ENCODE results near the gene MTNR1A.
"Not testable (repeated sequence)": the region's sequence is repeated elsewhere in the genome, so short reads cannot be mapped to it uniquely, and the experiment has no call there.

Gene MTNR1A

GRCh38 chr4:186560647-186561046 is 5.3 kb upstream of the MTNR1A start:
- no peak for DNase-seq

DNA sequence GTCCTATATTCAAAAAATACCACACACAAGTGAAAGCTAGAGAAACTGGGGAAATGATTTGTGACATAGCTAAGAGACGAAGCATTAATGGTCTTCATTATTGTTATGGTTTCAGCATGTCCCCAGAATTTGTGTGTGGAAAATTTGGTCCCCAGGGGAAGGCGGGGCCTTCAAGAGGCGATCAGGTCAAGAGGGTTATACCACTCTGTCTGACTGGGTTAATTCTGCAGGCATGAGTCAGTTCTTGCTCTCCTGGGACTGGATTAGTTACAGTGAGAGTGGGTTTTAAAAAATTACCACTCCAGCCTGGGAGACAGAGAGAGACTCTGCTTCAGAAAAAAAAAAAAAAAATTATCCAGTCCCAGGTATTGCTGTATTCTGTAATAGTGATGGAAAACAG is 2.1 kb upstream of the MTNR1A start:
- DNase-seq = no peak

DNA sequence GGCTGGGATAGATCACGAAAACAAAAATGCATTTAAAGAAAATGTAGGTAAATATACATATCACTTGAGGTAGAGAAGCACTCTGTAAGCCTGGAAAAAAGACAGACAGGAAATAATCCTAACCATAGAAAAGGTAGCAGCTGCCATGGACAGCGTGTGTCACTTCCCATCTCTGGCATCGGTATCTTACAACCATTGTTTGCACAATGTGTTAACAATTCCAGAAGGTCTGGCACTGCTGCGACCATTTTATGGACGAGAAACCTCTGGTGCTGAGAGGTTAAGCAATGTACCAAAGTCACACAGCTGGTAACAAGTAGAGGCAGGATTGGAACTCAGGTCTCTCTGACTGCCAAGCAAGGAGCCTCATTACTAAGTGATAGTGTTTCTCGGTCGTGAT is 1.7 kb upstream of the MTNR1A start:
- no peak for DNase-seq

GRCh38 chr4:186554539-186554913 is 841 bp downstream of the MTNR1A start:
- DNase-seq = no peak

DNA sequence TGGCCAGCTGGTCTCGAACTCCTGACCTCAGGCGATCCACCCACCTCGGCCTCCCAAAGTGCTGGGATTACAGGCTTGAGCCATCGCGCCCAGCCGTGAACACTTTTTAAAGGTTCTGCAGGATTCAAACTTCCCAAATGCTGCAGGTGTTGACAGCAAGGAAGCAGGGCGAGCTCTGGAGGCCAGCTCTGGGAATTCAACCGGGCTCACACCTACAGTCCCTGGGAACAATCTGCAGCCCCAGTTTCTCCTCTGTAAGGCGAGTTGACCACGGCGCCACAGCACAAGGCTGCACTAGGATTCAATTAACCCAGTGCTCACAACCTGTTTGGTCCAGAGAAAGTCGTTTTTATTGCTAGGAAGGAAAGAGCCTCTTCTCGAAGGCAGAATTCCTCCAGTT is 1.6 kb downstream of the MTNR1A start:
- DNase-seq = no peak

DNA sequence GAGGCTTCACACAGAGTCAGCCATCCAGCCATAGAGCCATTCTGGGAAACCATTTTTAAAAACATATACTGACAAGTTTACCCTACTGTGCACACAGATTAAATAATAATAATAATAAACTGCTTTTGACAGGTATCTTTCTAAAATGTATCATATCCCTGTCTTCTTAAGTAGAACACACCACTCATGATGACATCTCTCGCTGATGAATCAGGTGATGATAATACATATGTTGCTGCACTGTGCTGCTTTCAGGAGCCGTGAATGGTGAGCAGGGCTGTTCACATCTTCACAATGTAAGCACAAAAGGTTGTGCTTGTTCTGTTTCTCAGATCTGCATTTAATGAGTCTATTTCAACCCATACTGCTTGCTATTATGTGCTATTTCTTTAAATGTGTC is 3.5 kb downstream of the MTNR1A start:
- no peak for DNase-seq

DNA sequence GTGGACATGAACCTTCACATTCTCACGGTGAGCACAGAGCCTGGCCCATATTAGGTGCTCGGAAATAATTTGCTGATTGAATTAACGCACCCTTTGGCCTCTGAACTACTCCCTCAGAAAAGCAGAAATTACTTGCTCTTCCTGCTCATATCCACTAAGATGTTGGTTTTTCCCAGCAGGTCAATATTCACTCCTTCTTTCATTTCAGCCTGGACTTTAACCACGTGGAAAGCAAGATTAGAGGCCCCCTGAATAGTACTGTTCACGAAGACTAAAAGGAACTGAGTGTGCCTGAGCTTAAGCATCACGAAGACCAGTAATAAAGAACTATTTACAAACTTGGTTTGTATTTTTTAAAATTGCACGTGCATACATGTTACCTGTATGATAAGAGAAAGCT is 9.9 kb downstream of the MTNR1A start:
- DNase-seq = no peak

GRCh38 chr4:186543206-186543605 is 12.2 kb downstream of the MTNR1A start:
- no peak for DNase-seq

GRCh38 chr4:186541801-186542200 is 13.6 kb downstream of the MTNR1A start:
- no peak for DNase-seq

GRCh38 chr4:186537843-186538521 is 17.4 kb downstream of the MTNR1A start:
- DNase-seq = no peak

DNA sequence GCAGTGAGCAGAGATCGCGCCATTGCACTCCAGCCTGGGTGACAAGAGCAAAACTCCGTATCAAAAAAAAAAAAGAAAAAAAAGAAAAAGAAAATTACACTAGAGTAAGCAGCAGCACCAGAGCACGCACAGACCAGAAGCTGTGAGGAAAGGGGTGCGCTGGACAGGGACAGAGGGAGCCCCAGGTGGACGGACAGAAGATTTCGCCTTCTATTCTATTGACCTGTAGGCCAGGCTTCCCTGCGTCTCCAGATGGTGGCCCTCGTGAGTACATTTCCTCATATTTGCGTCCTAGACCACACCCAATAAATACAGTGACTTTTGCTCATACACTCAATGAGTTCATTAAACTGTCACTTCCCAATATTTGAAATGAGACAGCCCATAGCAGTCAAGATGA is 19.1 kb downstream of the MTNR1A start:
- DNase-seq = no peak

DNA sequence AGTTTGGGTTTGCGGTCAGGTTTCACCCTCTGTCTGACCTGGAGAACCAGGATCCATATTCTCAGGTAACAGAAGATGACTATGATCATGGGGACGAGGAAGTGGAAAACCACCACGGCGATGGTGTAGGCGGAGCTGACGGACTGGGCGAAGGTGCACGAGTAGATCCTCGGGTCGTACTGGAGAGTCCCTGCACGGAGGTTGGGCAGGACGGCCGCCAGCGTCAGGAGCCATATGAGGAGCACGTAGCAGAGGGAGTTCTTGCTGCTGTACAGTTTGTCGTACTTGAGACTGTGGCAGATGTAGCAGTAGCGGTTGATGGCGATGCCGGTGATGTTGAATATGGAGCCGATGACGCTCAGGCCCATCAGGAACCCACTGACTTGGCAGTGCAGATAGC is 21.3 kb downstream of the MTNR1A start:
- no peak for DNase-seq

- not testable (repeated sequence) for DNase-seq
Measured at GRCh38 chr4:186523927-186524326, 31.4 kb downstream of the MTNR1A start.

- DNase-seq = no peak
Measured at GRCh38 chr4:186516287-186516686, 39.1 kb downstream of the MTNR1A start.

DNA sequence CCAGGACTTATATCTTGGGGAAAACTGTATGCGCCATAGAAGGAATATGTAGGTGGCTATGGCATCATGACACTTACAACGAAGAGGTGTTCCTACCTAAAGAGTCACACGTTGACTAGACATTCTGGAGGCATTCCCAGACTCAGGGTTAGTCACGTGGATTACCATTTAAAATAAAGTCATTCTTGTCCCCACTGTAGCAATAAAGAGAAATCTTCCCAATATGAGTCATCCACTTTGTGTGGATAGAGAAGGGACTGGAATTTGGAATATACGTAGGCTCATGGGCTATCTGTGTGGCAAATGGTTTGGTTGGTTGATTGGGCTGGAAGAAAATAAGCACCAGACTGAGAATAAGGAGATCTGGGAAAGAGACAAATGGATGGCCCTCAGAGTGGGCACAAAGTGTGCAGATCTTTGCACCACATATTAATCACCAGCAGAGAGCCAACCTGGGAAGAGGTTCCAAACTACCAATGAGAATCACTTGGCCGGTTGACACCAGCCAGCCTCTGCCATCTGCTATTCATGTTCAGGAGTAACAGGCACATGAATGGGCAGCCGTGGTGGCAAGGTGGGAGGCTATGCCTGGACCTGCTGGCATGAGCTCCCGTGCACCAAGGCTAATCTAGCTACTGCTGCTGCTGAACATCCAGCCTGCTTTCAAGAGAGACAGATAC is 41.0 kb downstream of the MTNR1A start:
- DNase-seq = no peak

DNA sequence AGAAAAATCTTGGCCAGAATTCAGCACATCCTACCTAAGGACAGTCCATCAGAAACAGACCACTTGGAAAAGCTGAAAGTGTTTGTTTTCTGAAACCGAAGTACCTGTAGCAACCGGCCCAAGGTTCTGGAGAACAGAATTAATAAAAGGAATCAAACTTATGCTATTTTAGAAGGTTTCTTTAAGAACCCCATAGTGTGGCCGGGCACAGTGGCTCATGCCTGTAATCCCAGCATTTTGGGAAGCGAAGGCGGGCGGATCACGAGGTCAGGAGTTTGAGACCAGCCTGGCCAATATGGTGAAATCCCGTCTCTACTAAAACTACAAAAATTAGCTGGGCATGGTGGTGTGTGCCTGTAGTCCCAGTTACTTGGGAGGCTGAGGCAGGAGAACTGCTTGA is 50.6 kb downstream of the MTNR1A start:
- not testable (repeated sequence) for DNase-seq

DNA sequence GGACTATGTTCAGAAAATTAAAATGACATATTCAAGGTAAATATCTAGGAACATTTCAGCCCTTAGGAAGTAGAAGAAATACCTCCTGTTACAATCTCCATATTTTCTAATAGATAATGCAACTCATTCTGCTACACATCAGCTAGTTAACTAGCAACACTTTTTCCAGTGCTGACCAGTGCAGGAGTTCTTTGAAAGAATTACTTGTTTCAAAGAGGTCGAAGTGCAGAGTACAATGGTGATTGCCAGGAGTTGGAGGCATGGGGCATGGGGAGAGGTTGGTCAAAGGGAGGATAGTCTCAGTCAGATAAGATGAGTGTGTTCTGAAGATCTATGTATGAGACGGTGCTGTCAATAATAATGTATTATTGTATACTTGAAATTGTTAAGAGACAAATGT is 53.1 kb downstream of the MTNR1A start:
- no peak for DNase-seq

DNA sequence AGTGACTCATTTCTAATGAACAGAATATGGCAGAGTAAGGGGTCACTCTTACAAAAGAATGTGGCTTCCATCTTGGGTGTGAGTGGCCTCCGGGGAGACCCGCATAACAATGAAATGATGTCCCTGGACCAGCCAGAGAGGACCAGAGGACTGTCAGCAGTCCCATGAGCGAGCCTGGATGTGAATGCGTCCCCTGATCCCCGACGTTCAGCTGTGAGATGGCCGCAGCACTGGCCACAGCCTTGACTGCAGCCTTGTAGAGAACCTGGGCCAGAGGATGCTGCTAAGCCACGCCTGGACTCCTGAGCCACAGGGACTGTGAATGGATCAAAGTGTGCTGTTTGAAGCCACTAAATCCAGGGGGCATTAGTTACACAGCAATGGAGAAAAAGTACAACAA is 53.8 kb downstream of the MTNR1A start:
- DNase-seq = no peak

GRCh38 chr4:186500721-186501304 is 54.6 kb downstream of the MTNR1A start:
- DNase-seq = no peak

DNA sequence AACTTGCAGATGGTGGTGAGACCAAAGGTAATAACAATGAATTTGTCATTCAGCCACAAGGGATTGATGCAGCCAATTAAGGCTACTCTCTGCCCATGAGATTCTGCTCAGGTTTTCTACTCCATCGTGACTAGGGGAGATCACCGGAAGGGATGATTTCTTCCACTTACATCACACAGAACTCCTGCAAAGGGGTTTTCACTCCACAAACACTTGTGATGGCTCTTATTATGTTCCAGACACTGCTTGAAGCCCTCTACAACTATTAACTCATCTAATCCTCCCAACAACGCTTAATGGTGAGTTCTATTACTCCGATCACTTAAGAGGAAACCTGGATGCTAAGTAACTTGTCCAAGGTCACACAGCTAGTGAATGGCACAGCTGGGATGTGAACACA is 55.9 kb downstream of the MTNR1A start:
- DNase-seq = no peak

- no peak for DNase-seq
Measured at GRCh38 chr4:186497043-186497442, 58.3 kb downstream of the MTNR1A start.

DNA sequence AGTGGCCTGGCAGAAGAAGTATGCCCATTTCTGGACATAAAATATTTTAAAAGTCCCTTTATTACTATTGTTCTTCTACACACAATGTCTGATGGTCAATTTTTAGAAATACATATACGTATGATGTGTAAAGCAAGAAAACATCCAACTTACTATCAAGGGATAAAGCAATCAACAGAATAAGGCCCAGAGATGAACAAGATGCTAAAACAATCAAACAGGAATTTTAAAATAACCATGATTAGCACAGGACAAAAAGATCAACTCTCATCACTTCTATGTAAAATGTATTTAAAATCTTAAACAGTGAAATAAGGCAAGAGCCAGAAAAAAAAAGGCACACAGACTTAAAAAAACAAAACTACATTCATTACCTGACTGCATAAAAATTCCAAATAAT is 60.9 kb downstream of the MTNR1A start:
- DNase-seq = no peak

DNA sequence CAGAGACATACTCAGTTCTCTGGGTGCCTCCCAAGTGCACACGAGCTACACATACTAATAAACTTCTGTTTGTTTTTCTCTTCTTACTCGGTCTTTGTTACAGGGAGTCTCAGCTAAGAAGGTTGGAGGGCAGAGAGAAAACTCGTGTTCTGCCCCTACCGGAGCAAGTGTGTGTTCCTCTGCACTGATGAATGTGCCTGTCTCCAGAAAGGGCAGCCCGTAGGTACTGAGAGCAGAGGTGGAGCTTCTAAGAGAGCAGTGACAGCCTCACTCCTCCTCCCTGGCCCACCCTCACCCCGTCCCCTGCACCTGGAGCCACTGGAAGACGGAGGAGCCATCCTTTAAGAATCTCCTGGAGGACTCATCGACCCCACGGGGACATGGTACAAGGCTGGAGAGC is 67.6 kb downstream of the MTNR1A start:
- no peak for DNase-seq

DNA sequence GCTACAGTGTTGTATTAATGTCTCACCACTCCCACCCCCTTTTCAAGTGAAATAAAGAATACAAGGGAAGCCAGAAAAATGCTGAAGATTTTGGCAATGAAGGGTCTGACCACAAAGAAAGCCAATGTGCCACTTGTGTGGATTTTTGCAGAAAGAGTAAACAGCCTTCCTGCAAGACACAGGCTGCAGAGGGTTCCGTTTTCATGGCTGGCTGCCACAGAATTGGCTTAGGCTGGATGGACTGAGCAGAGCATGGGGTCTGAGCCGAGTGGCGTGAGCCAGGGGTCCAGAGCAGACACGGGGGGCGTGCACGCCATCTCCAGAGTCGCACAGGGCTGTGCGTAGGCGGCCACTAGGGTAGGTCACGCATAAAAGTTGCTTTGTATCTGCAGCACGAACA is 69.2 kb downstream of the MTNR1A start:
- no peak for DNase-seq

Measured in stimulated activated CD4-positive, alpha-beta T cell treated with anti-CD3 and anti-CD28 coated beads, Interleukin-2, amount 100 ng/mL, for 24 hours (primary cell).